Smooth muscle cell (in vitro differentiated cells): ENCODE measurements around the gene TBRG1. TPM values are rescaled to one million over a fixed set of nuclear protein-coding genes. Genes with fewer than 3 reads are reported as not detected.
A peak's percentile ranks its signal among the peaks of the same experiment; 100 is the strongest.

Experiments
- DNase-seq: peaks from one replicate; lab custom pipeline; 2025; ENCODE audit not compliant: unreplicated experiment; lab: John Stamatoyannopoulos, UW
- H2AFZ ChIP-seq: fragments of 200-600 bp; sonication (generic); 2 replicates; pipeline ENCODE4 v1.6.0; 2016; ENCODE audit warnings: antibody characterized with exemption, low read depth, mild to moderate bottlenecking
- H3F3A ChIP-seq: fragments of 200-600 bp; sonication (generic); 2 replicates; pipeline ENCODE4 v1.6.0; 2017; ENCODE audit warnings: antibody characterized with exemption, low read depth
- H3K27ac ChIP-seq: fragments of 200-600 bp; sonication (generic); 2 replicates; pipeline ENCODE4 v1.5.1; 2016; ENCODE audit warnings: low read depth, mild to moderate bottlenecking
- H3K27me3 ChIP-seq: fragments of 200-600 bp; sonication (generic); 2 replicates; pipeline ENCODE4 v1.6.1; 2016; ENCODE audit warnings: low read depth, mild to moderate bottlenecking
- H3K36me3 ChIP-seq: fragments of 200-600 bp; sonication (generic); 2 replicates; pipeline ENCODE4 v1.5.1; 2016; ENCODE audit warnings: low read depth
- H3K4me1 ChIP-seq: fragments of 200-600 bp; sonication (generic); 2 replicates; pipeline ENCODE4 v1.5.1; 2016; ENCODE audit warnings: low read depth
- H3K4me2 ChIP-seq: fragments of 200-600 bp; sonication (generic); 2 replicates; pipeline ENCODE4 v1.6.0; 2016; ENCODE audit warnings: mild to moderate bottlenecking
- H3K4me3 ChIP-seq: fragments of 200-600 bp; sonication (generic); 2 replicates; pipeline ENCODE4 v1.5.1; 2016; ENCODE audit warnings: mild to moderate bottlenecking
- H3K79me2 ChIP-seq: fragments of 200-600 bp; sonication (generic); 2 replicates; pipeline ENCODE4 v1.6.0; 2016; ENCODE audit warnings: low read depth, mild to moderate bottlenecking
- H3K9ac ChIP-seq: fragments of 200-600 bp; sonication (generic); 2 replicates; pipeline ENCODE4 v1.6.0; 2016; ENCODE audit warnings: low read depth
- H3K9me3 ChIP-seq: fragments of 200-600 bp; sonication (generic); replicated peaks from 2 replicates; pipeline ENCODE4 v1.5.1; 2016; ENCODE audit warnings: low read depth
- H4K20me1 ChIP-seq: fragments of 200-600 bp; sonication (generic); 2 replicates; pipeline ENCODE4 v1.6.0; 2016; ENCODE audit warnings: low read depth
- WGBS: methylation state at CpG from one replicate; pipeline ENCODE4 v1.1.7; 2016; ENCODE audit warnings: low lambda C conversion rate; 5-methylcytosine and 5-hydroxymethylcytosine counted together
- polyA plus RNA-seq: library from polyadenylated mRNA; unstranded; fragments of >200 nt; fragmentation: Nextera tagmentation; extraction: Ambion mirVana; gene quantifications from 2 replicates; pipeline ENCODE4 v1.2.1, GENCODE V29; 2016
- total RNA-seq: library from RNA; depleted of rRNA; stranded (reverse); fragments of >200 nt; gene quantifications from 2 replicates; pipeline ENCODE4 v1.2.3, GENCODE V29; 2014
- TF ChIP-seq, protein P1 (sequence below): fragments of 200-600 bp; sonication (generic); IDR thresholded peaks from 2 replicates; pipeline ENCODE4 v1.5.1; 2017; ENCODE audit warnings: borderline replicate concordance, mild to moderate bottlenecking, antibody characterized with exemption; ENCODE audit not compliant: insufficient read depth, poor library complexity, severe bottlenecking

The TBRG1 gene
- total and polyA plus RNA-seq, 2 experiments from 2014 or later, result 28.5 to 30.6 TPM

- no peaks in the 10 kb centered on the region for H3K9me3 ChIP-seq
- H3K9ac ChIP-seq, result peak overlapping the region; percentile 68
- no peak overlapping the region for H2AFZ ChIP-seq
- H3K79me2 ChIP-seq, result no peaks in the 10 kb centered on the region
- H3K27me3 ChIP-seq, result no peaks in the 10 kb centered on the region
- peak overlapping the region; percentile 73 for H3K4me2 ChIP-seq
- H3K4me3 ChIP-seq, result peak overlapping the region; percentile 6
- DNase-seq, result peak; percentile 17
- no peaks in the 10 kb centered on the region for H4K20me1 ChIP-seq
- H3K36me3 ChIP-seq, result no peaks in the 10 kb centered on the region
- H3F3A ChIP-seq, result peaks cover 6% of the 10 kb centered on the region
- peaks cover 5% of the 10 kb centered on the region for H3K4me1 ChIP-seq
- TF ChIP-seq, protein P1, sequence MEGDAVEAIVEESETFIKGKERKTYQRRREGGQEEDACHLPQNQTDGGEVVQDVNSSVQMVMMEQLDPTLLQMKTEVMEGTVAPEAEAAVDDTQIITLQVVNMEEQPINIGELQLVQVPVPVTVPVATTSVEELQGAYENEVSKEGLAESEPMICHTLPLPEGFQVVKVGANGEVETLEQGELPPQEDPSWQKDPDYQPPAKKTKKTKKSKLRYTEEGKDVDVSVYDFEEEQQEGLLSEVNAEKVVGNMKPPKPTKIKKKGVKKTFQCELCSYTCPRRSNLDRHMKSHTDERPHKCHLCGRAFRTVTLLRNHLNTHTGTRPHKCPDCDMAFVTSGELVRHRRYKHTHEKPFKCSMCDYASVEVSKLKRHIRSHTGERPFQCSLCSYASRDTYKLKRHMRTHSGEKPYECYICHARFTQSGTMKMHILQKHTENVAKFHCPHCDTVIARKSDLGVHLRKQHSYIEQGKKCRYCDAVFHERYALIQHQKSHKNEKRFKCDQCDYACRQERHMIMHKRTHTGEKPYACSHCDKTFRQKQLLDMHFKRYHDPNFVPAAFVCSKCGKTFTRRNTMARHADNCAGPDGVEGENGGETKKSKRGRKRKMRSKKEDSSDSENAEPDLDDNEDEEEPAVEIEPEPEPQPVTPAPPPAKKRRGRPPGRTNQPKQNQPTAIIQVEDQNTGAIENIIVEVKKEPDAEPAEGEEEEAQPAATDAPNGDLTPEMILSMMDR, result peak; percentile 75
- 15% methylated on average over 16 of the region's 16 CpGs for WGBS
- peak overlapping the region; percentile 91 for H3K27ac ChIP-seq
Observed at GRCh38 chr11:124644426-124645280, 22.0 kb downstream of the TBRG1 start.

DNA sequence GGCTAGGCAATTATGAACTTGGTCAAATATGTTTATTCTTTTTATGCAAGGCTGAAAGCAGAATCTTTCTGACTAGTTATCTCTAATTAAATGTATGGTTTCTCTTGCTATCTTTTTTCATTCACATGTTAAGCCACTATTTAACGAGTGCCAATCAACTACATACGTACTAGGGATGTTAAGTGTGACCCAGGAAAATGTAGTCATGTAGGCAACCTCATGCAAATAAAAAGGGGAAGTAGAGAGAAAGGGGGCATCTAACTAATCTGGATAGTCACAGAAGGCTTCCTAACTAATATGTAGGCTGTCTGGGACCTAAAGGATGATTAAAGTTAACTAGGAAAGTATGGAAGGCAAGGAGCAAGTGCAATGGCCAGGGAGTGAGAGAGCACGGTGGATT is 23.5 kb downstream of the TBRG1 start:
- Histone ChIP-seq H3K79me2 (no peaks in the 10 kb centered on the region), H4K20me1 (no peaks in the 10 kb centered on the region), H3K9ac (no peak overlapping the region), H3K4me1 (peaks cover 5% of the 10 kb centered on the region), H3K4me3 (no peak overlapping the region), H3K27ac (no peak overlapping the region), H3K9me3 (no peaks in the 10 kb centered on the region), H3F3A (peaks cover 6% of the 10 kb centered on the region), H3K27me3 (no peaks in the 10 kb centered on the region), H2AFZ (no peak overlapping the region), H3K36me3 (no peaks in the 10 kb centered on the region), H3K4me2 (no peak overlapping the region)
- 92% methylated on average over 3 of the region's 3 CpGs for WGBS
- TF ChIP-seq, protein P1, result no peak
- no peak for DNase-seq

DNA sequence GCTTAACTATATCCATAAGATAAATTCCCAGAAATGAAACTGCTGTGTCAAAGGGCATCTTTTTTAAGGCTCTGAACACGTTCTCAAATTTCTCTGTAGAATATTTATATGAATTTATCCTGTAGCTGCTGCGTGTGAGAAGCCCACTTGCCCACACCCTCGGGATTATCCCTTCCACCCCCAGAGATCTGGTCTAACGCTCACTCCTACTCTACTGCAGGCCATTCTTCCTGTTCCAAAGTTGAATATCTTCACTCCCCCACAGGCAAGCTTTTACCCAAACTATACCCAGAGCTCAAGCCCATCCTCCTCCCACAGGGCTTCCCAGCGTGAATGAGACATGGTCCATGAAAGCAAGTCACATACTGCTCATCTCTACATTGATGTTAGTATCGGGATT is 25.9 kb downstream of the TBRG1 start:
- Histone ChIP-seq H2AFZ (no peak overlapping the region), H3K4me2 (no peak overlapping the region), H3K36me3 (no peaks in the 10 kb centered on the region), H3F3A (peaks cover 6% of the 10 kb centered on the region), H3K27ac (no peak overlapping the region), H4K20me1 (no peaks in the 10 kb centered on the region), H3K4me1 (peaks cover 5% of the 10 kb centered on the region), H3K27me3 (no peaks in the 10 kb centered on the region), H3K79me2 (no peaks in the 10 kb centered on the region), H3K9me3 (no peaks in the 10 kb centered on the region), H3K4me3 (no peak overlapping the region), H3K9ac (no peak overlapping the region)
- TF ChIP-seq, protein P1, result no peak
- no peak for DNase-seq
- 63% methylated on average over 6 of the region's 6 CpGs for WGBS
